ENCODE data around the gene SLC39A1. TPM values are rescaled to one million over a fixed set of nuclear protein-coding genes. Genes with fewer than 3 reads are reported as not detected.

The SLC39A1 gene
- total and polyA plus RNA-seq, 2 of the 8 experiments (the other 6 are each of a cell fraction or from before 2014, with no cell fraction given) = 238 to 337 TPM

DNA sequence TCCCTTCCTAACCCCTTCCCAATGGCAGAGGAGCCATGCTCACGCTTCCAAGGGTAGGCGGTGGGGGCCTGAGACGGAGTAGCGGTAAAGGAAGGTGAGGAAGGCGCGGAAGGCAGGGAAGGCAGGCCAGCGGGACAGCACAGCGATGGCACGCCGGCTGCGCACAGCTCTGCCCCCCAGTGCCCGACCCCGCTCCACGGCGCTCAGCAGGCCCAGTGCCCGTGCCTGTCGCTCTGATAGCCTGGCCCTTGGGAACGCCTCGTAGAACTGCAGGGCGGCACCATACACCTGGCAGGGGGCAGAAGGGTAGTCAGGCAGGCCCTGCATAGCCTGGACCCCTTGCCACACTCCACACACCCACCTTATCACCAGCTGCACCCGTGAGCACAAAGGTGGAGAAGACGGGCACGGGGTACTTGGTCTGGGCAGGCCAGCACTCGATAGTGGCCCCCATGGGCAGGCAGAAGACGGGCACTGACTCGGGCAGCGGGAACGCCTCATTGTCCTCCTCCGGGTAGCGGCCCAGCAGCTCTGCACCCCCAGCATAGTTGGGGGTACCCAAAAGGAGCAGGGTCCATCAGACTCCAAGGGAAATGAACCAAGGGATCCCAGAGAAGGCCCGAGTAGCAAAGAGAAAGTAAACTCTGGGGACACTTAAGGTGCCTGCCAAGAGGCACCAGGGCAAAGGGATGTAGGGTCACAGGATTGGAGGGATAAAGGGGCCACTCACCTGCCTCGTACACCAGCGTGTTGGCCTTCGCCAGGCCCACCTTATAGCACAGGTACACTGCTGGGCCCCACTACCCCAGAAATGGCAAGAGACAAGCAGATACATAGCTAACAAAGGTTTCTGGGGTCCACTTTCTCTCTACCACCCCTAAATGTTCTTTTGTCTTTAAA is 21.3 kb downstream of the SLC39A1 start (continued):
- TF ChIP-seq CBX5 (IDR thresholded peaks at IDR 0.05; ENCODE audit: low read depth, low read length) (no peak), FOSL1 (IDR thresholded peaks at IDR 0.05; ENCODE audit: insufficient read depth, low read depth, low read length) (no peak), BACH1 (IDR thresholded peaks at IDR 0.05; ENCODE audit: low read length) (no peak)
